Smooth muscle cell of bladder (primary cell): ENCODE data around the gene FCGR3B. TPM values are rescaled to one million over a fixed set of nuclear protein-coding genes. Genes with fewer than 3 reads are reported as not detected.

ENCODE experiments used
- total RNA-seq: library from RNA; depleted of rRNA; stranded (reverse); fragments of >200 nt; gene quantifications from 2 replicates; pipeline ENCODE4 v1.2.3, GENCODE V29; 2014

Gene FCGR3B
- total RNA-seq = not detected in 2 replicates

GRCh38 chr1:161631076-161631475 is at the start of gene FCGR3B:
Gene FCGR3B (minus strand): TSS chr1:161631176. CDS start chr1:161631094, 82 bp downstream.

GRCh38 chr1:161662684-161663339 is 31.8 kb upstream of the FCGR3B start, which contains the start of gene FCGR2B:
Gene FCGR2B (plus strand): TSS chr1:161663143. CDS start chr1:161663242, 99 bp downstream.

Other genes starting within 250 kb of the FCGR3B start
- 0.83 and 1.3 TPM in 2 replicates for gene FCGR2A, start 125.7 kb downstream of the FCGR3B start, total RNA-seq
- gene HSPA6, start 106.6 kb downstream of the FCGR3B start, total RNA-seq = 0.57 and 0.83 TPM in 2 replicates
- not detected in 2 replicates for gene FCGR3A, start 81.4 kb downstream of the FCGR3B start, total RNA-seq
- not detected in 2 replicates for gene FCGR2B, start 32.0 kb upstream of the FCGR3B start, total RNA-seq
- gene FCRLA, start 76.1 kb upstream of the FCGR3B start, total RNA-seq = 0.37 and 0.71 TPM in 2 replicates
- gene FCRLB, start 90.4 kb upstream of the FCGR3B start, total RNA-seq = 1.1 and 1.7 TPM in 2 replicates
- gene DUSP12, start 118.6 kb upstream of the FCGR3B start, total RNA-seq = 23.8 and 32.7 TPM in 2 replicates
- gene ATF6, start 135.1 kb upstream of the FCGR3B start, total RNA-seq = 22.0 and 23.2 TPM in 2 replicates